Pancreas (tissue), 10 donors: ENCODE results near the gene PRR12. TPM values are rescaled to one million over a fixed set of nuclear protein-coding genes. Genes with fewer than 3 reads are reported as not detected.
A peak's percentile ranks its signal among the peaks of the same experiment; 100 is the strongest.

ENCODE experiments used
- ATAC-seq, 4 donors: fragments of 200-7000 bp; cut with Tn5 transposase; one replicate each; pipeline versions ENCODE4 v1.8.0 to v1.9.1; 2020; ENCODE audit warnings: mild to moderate bottlenecking in 4 of 4, moderate library complexity in 4 of 4
- DNase-seq, 6 donors: peaks; one replicate each; pipeline ENCODE4 v3.0.0-alpha.2; 2020
- FAIRE-seq: peaks from 2 replicates; lab custom pipeline; 2012; peaks lifted over from hg19 to GRCh38; lab: Jason Lieb, UNC
- H3K27ac ChIP-seq, 4 donors: fragments of 200-600 bp; sonication (generic); 1 replicate in 3 of 4; 2 replicates in 1 of 4; pipeline versions ENCODE4 v1.5.0 to v1.8.0; 2020
- H3K27me3 ChIP-seq, 4 donors: fragments of 200-600 bp; one replicate each; pipeline ENCODE4 v1.8.0; 2021
- H3K36me3 ChIP-seq, 3 donors: fragments of 200-600 bp; sonication (generic) in 1 of 3; one replicate each; pipeline versions ENCODE4 v1.5.0 to v1.8.0; 2020 to 2021
- H3K4me1 ChIP-seq, 3 donors: fragments of 200-600 bp; one replicate each; pipeline ENCODE4 v1.8.0; 2021
- H3K4me3 ChIP-seq, 4 donors: fragments of 200-600 bp; sonication (generic) in 2 of 4; one replicate each; pipeline versions ENCODE4 v1.5.0 to v1.8.0; 2020 to 2021
- H3K9me3 ChIP-seq, 4 donors: fragments of 200-600 bp; one replicate each; pipeline ENCODE4 v1.8.0; 2021
- CTCF ChIP-seq, 4 donors: fragments of 200-600 bp; sonication (generic) in 3 of 4; IDR thresholded peaks; one replicate each; pipeline versions ENCODE4 v1.5.0 to v1.8.0; 2021; ENCODE audit warnings: antibody characterized with exemption in 4 of 4
- WGBS, 2 donors: extraction: QIAGEN DNeasy Blood & Tissue Kit; methylation state at CpG; one replicate each; pipeline ENCODE4 v1.1.7; 2013; 5-methylcytosine and 5-hydroxymethylcytosine counted together
- intact Hi-C, 3 donors: fragments of 100-400 bp; cut with DNase I; formaldehyde crosslinking; loops; one replicate each; pipeline versions ENCODE4 v1.11.1 to v1.14.2; 2022
- polyA plus RNA-seq, 2 donors: library from polyadenylated mRNA; stranded (reverse); fragments of 200-250 nt; gene quantifications; one replicate each; pipeline ENCODE4 v1.2.3, GENCODE V29; 2013
- total RNA-seq, 6 donors: library from RNA; stranded (reverse); fragmentation: NEBNext Ultra II Directional in 4 of 6; extraction: Animal tissue kit (Norgen Biotek cat#: 25700) in 4 of 6; gene quantifications; one replicate each; pipeline versions ENCODE4 v1.2.1 to v1.2.4, GENCODE V29; 2021 to 2023
- donor health status: healthy with polysubstance abuse.
- donor health status: DM: no; HTN: no; CAD: no; lungs with moderate emphysema.
- donor health status: DM: no; HTN: no; CAD: no.
- donor health status: control.
- donor health status: control.
- donor health status: Bipolar disorder and iron deficiency.
- donor health status: DM: yes; HTN: yes; CAD: no.
- donor health status: DM: no; HTN: no; CAD: no.
- donor health status: DM: no; HTN: no; CAD: no.
- donor health status: DM: yes; HTN: yes; CAD: no.

The PRR12 gene
- total and polyA plus RNA-seq, 8 donors = 8.3 to 18.9 (median 11.1) TPM

GRCh38 chr19:49588365-49589122 is 2.4 kb upstream of the PRR12 start:
- Histone ChIP-seq H3K4me1 (no peaks in the 10 kb centered on the region), H3K27ac (no peak overlapping the region), H3K4me3 (no peak overlapping the region), H3K36me3 (no peaks in the 10 kb centered on the region), H3K27me3 (no peaks in the 10 kb centered on the region), H3K9me3 (no peaks in the 10 kb centered on the region)
- intact Hi-C loops = loop anchor here in 1 of 3 donors (10.0 kb wide), 1 partner anchor 86 kb away; the partner anchor contains the start of gene PRMT1
- no peak for TF ChIP-seq CTCF (IDR thresholded peaks at IDR 0.05)
- DNase-seq (peak in 1 of 6 donors; percentile 29), ATAC-seq (no peak), FAIRE-seq (no peak)
- WGBS, 2 donors = 78 to 82% methylated on average over 18 of the region's 18 CpGs

GRCh38 chr19:49589502-49589905 is 1.5 kb upstream of the PRR12 start:
- Histone ChIP-seq H3K4me1 (no peaks in the 10 kb centered on the region), H3K36me3 (peaks cover 0 to 1% (median under 1%) of the 10 kb centered on the region in 3 donors)

GRCh38 chr19:49590071-49590970 is 661 bp upstream of the PRR12 start:
- TF ChIP-seq CTCF (IDR thresholded peaks at IDR 0.05) = peak in 1 of 4 donors; percentile 10
- DNase-seq (peak; percentile 94 to 97 (median 96)), ATAC-seq (peak; percentile 78 to 88 (median 81)), FAIRE-seq (no peak)
- Histone ChIP-seq H3K4me1 (no peaks in the 10 kb centered on the region), H3K36me3 (peaks cover 3 to 6% (median 3%) of the 10 kb centered on the region in 3 donors), H3K27ac (peak overlapping the region; percentile 80 to 92 (median 88)), H3K9me3 (no peaks in the 10 kb centered on the region), H3K27me3 (no peaks in the 10 kb centered on the region), H3K4me3 (peak overlapping the region; percentile 67 to 86 (median 72))
- intact Hi-C loops = no loop called here
- 0 to 1% methylated on average over 58 of the region's 58 CpGs for WGBS, 2 donors

More at GRCh38 chr19:49589502-49589905, 1.5 kb upstream of the PRR12 start:
- no peak for TF ChIP-seq CTCF (IDR thresholded peaks at IDR 0.05)
- peak overlapping the region in 2 of 4 donors; percentile 67 to 78 for H3K4me3 ChIP-seq
- H3K27ac ChIP-seq = peak overlapping the region; percentile 28 to 92 (median 85)
- FAIRE-seq (no peak), ATAC-seq (peak in 3 of 4 donors; percentile 0 to 1 (median 1)), DNase-seq (peak in 1 of 6 donors; percentile 28)
- WGBS, 2 donors = 37 to 41% methylated on average over 5 of the region's 5 CpGs
- no peaks in the 10 kb centered on the region for H3K9me3 ChIP-seq
- intact Hi-C loops = loop anchor here in 1 of 3 donors (10.0 kb wide), 1 partner anchor 85 kb away; the partner anchor contains the start of gene PRMT1
- no peaks in the 10 kb centered on the region for H3K27me3 ChIP-seq

- no peaks in the 10 kb centered on the region for H3K27me3 ChIP-seq
- H3K4me1 ChIP-seq = no peaks in the 10 kb centered on the region
- H3K9me3 ChIP-seq = no peaks in the 10 kb centered on the region
- peaks cover 3 to 8% (median 6%) of the 10 kb centered on the region in 3 donors for H3K36me3 ChIP-seq
- H3K27ac ChIP-seq = peak overlapping the region; percentile 35 to 92 (median 88)
- FAIRE-seq (no peak), ATAC-seq (peak in 1 of 4 donors; percentile 0), DNase-seq (peak; percentile 56 to 77 (median 68))
- WGBS, 2 donors = 0 to 1% methylated on average over 42 to 51 of the region's 51 CpGs
- H3K4me3 ChIP-seq = peak overlapping the region; percentile 67 to 86 (median 72)
- intact Hi-C loops = no loop called here
- no peak for TF ChIP-seq CTCF (IDR thresholded peaks at IDR 0.05)
Measured at GRCh38 chr19:49591731-49592485, 926 bp downstream of the PRR12 start.
